Adrenal gland (tissue), 12 donors: ENCODE measurements around the gene SNCB. TPM values are rescaled to one million over a fixed set of nuclear protein-coding genes. Genes with fewer than 3 reads are reported as not detected.

Experiments used
- DNase-seq, 7 donors: peaks; one replicate each; pipeline ENCODE4 v3.0.0-alpha.2; 2019 to 2020
- H3K27ac ChIP-seq, 5 donors: fragments of 200-600 bp; sonication (generic) in 4 of 5; 1 replicate in 3 of 5; 2 replicates in 2 of 5; pipeline versions ENCODE4 v1.5.1 to v1.8.0; 2016 to 2020; ENCODE audit warnings: mild to moderate bottlenecking in 1 of 5
- H3K27me3 ChIP-seq: fragments of 200-600 bp; 2 replicates; pipeline ENCODE4 v1.8.0; 2021
- H3K36me3 ChIP-seq, 2 donors: fragments of 200-600 bp; replicated peaks in 1 of 2; 1 replicate in 1 of 2; 2 replicates in 1 of 2; pipeline versions ENCODE4 v1.5.1 to v1.8.0; 2018 to 2022
- H3K4me1 ChIP-seq, 2 donors: fragments of 200-600 bp; replicated peaks in 1 of 2; 1 replicate in 1 of 2; 2 replicates in 1 of 2; pipeline versions ENCODE4 v1.5.1 to v1.8.0; 2018 to 2021
- H3K4me3 ChIP-seq, 4 donors: fragments of 200-600 bp; sonication (generic) in 3 of 4; one replicate each; pipeline ENCODE4 v1.5.1; 2016 to 2018
- H3K9me3 ChIP-seq, 3 donors: fragments of 200-600 bp; sonication (generic) in 1 of 3; replicated peaks in 1 of 3; 1 replicate in 2 of 3; 2 replicates in 1 of 3; pipeline versions ENCODE4 v1.5.1 to v1.8.0; 2016 to 2021
- CTCF ChIP-seq, 6 experiments: fragments of 450-650 bp in 4 of 6; fragments of 200-600 bp in 2 of 6; sonication (generic) in 1 of 6; IDR thresholded peaks; 1 replicate in 5 of 6; 2 replicates in 1 of 6; pipeline versions ENCODE4 v1.5.1 to v1.8.0; 2016 to 2021; ENCODE audit warnings: antibody characterized with exemption in 6 of 6, mild to moderate bottlenecking in 2 of 6, moderate library complexity in 1 of 6
- POLR2A ChIP-seq, 2 donors: fragments of 450-650 bp; IDR thresholded peaks; one replicate each; pipeline ENCODE4 v1.6.1; 2017; ENCODE audit warnings: antibody characterized with exemption in 2 of 2, mild to moderate bottlenecking in 2 of 2, moderate library complexity in 1 of 2
- WGBS, 4 donors: extraction: QIAGEN DNeasy Blood & Tissue Kit in 2 of 4; methylation state at CpG; one replicate each; pipeline versions ENCODE4 v1.1.5 to v1.1.7; 2013 to 2017; 5-methylcytosine and 5-hydroxymethylcytosine counted together
- intact Hi-C, 2 donors: fragments of 100-400 bp; cut with DNase I; formaldehyde crosslinking; loops; one replicate each; pipeline versions ENCODE4 v1.14.1 to v1.15.0; 2022 to 2023
- polyA plus RNA-seq, 3 donors: library from polyadenylated mRNA; stranded (reverse); fragments of 200-250 nt in 2 of 3; fragments of 350-450 nt in 1 of 3; fragmentation: Illumina TruSeq in 1 of 3; extraction: RNeasy Lipid Tissue Mini Kit (QIAGEN cat#74804) in 1 of 3; gene quantifications; one replicate each; pipeline ENCODE4 v1.2.3, GENCODE V29; 2013 to 2014
- total RNA-seq, 9 donors: library from RNA; depleted of rRNA in 4 of 9; stranded (reverse); fragments of >200 nt in 4 of 9; fragments of 120-200 nt in 1 of 9; fragmentation: NEBNext Ultra II Directional in 1 of 9; extraction: Animal tissue kit (Norgen Biotek cat#: 25700) in 1 of 9; gene quantifications; one replicate each; pipeline versions ENCODE4 v1.1.0 to v1.2.4, GENCODE V29; 2013 to 2023
- donor health status: healthy with polysubstance abuse.
- donor health status: Bipolar disorder and iron deficiency.
- donor health status: DM: yes; HTN: yes; CAD: no.
- donor health status: DM: no; HTN: no; CAD: no.
- donor health status: DM: no; HTN: no; CAD: no.
- donor health status: DM: yes; HTN: yes; CAD: no.

Gene SNCB
- total and polyA plus RNA-seq, 12 donors: 0.19 to 8.6 (median 1.5) TPM; not detected in 4

GRCh38 chr5:176597417-176598389, 32.6 kb downstream of the SNCB start:
- TF ChIP-seq POLR2A (IDR thresholded peaks at IDR 0.05) (no peak), CTCF (IDR thresholded peaks at IDR 0.05) (no peak)
- 52 to 92% (median 61%) methylated on average over 17 to 47 of the region's 47 CpGs for whole genome bisulfite sequencing, 4 donors
- no peaks in the 10 kb centered on the region for H3K4me1 ChIP-seq
- intact Hi-C loops: no loop called here
- H3K36me3 ChIP-seq: no peaks in the 10 kb centered on the region
- no peak for DNase-seq
- H3K27me3 ChIP-seq: peaks cover 5% of the 10 kb centered on the region
- H3K27ac ChIP-seq: no peak overlapping the region
- no peaks in the 10 kb centered on the region for H3K9me3 ChIP-seq
- peak overlapping the region in 1 of 4 donors; percentile 52 for H3K4me3 ChIP-seq

GRCh38 chr5:176596689-176597416, 33.5 kb downstream of the SNCB start:
- Histone ChIP-seq H3K36me3 (no peaks in the 10 kb centered on the region), H3K27ac (no peak overlapping the region), H3K4me3 (peak overlapping the region in 1 of 4 donors; percentile 52), H3K9me3 (no peaks in the 10 kb centered on the region), H3K27me3 (peaks cover 5% of the 10 kb centered on the region), H3K4me1 (no peaks in the 10 kb centered on the region)
- peak in 6 of 7 donors; percentile 38 to 56 (median 49) for DNase-seq
- 3 to 10% (median 6%) methylated on average over 2 to 98 of the region's 98 CpGs for WGBS, 4 donors
- intact Hi-C loops: no loop called here
- TF ChIP-seq POLR2A (IDR thresholded peaks at IDR 0.05) (no peak), CTCF (IDR thresholded peaks at IDR 0.05) (peak in 3 of 6 experiments; percentile 28)

- Histone ChIP-seq H3K9me3 (no peaks in the 10 kb centered on the region), H3K4me1 (no peaks in the 10 kb centered on the region), H3K27ac (no peak overlapping the region), H3K27me3 (peaks cover 5% of the 10 kb centered on the region), H3K36me3 (no peaks in the 10 kb centered on the region), H3K4me3 (no peak overlapping the region)
- intact Hi-C loops: no loop called here
- TF ChIP-seq POLR2A (IDR thresholded peaks at IDR 0.05): no peak
- WGBS, 4 donors: 81 to 88% (median 82%) methylated on average over 13 to 23 of the region's 23 CpGs
- DNase-seq: no peak
These were observed 34.2 kb downstream of the SNCB start for GRCh38 chr5:176596069-176596644.

GRCh38 chr5:176595386-176595943, 34.9 kb downstream of the SNCB start:
- peaks cover 5% of the 10 kb centered on the region for H3K27me3 ChIP-seq

More at GRCh38 chr5:176595386-176595943, 34.9 kb downstream of the SNCB start:
- no peak for DNase-seq
- WGBS, 4 donors: 74 to 86% (median 82%) methylated on average over 4 to 11 of the region's 11 CpGs
- no peaks in the 10 kb centered on the region for H3K4me1 ChIP-seq
- H3K4me3 ChIP-seq: no peak overlapping the region
- no peak overlapping the region for H3K27ac ChIP-seq
- TF ChIP-seq POLR2A (IDR thresholded peaks at IDR 0.05) (no peak), CTCF (IDR thresholded peaks at IDR 0.05) (no peak)
- intact Hi-C loops: no loop called here
- H3K9me3 ChIP-seq: no peaks in the 10 kb centered on the region
- H3K36me3 ChIP-seq: no peaks in the 10 kb centered on the region
